Keratinocyte (primary cell): Measurements from ENCODE around the gene VPS13D. TPM values are rescaled to one million over a fixed set of nuclear protein-coding genes. Genes with fewer than 3 reads are reported as not detected.

ENCODE experiments used
- DNase-seq: peaks from one replicate; pipeline ENCODE4 v3.0.0-alpha.2; 2011; ENCODE audit warnings: low read depth, missing footprints, low spot score
- FAIRE-seq: peaks from 2 replicates; lab custom pipeline; 2011; peaks lifted over from hg19 to GRCh38; lab: Jason Lieb, UNC
- H2AFZ ChIP-seq: 2 replicates; pipeline ENCODE4 v1.6.0; 2012; ENCODE audit warnings: low read length, control low read depth, inconsistent platforms; ENCODE audit not compliant: control insufficient read depth
- H3K27ac ChIP-seq: 2 replicates; pipeline ENCODE4 v1.5.1; 2011; ENCODE audit warnings: low read length; ENCODE audit not compliant: control insufficient read depth, insufficient read depth
- H3K27me3 ChIP-seq: 3 replicates; pipeline ENCODE4 v1.6.0; 2011; ENCODE audit warnings: low read length; ENCODE audit not compliant: control insufficient read depth, insufficient read depth; ENCODE audit errors: extremely low read depth
- H3K36me3 ChIP-seq, 2 experiments: 2 replicates in 1 of 2; 3 replicates in 1 of 2; pipeline ENCODE4 v1.5.1; 2011; ENCODE audit warnings: low read length in 2 of 2, mild to moderate bottlenecking in 1 of 2; ENCODE audit not compliant: control insufficient read depth in 2 of 2, insufficient read depth in 2 of 2; ENCODE audit errors: extremely low read depth in 1 of 2
- H3K4me1 ChIP-seq: 3 replicates; pipeline ENCODE4 v1.5.1; 2011; ENCODE audit warnings: low read length; ENCODE audit not compliant: control insufficient read depth, insufficient read depth; ENCODE audit errors: extremely low read depth
- H3K4me2 ChIP-seq: 3 replicates; pipeline ENCODE4 v1.6.0; 2011; ENCODE audit warnings: low read depth, low read length; ENCODE audit not compliant: control insufficient read depth, insufficient read depth; ENCODE audit errors: extremely low read depth
- H3K4me3 ChIP-seq, 3 experiments: fragments of 200-600 bp in 1 of 3; sonication (generic) in 1 of 3; 2 replicates in 2 of 3; 3 replicates in 1 of 3; pipeline ENCODE4 v1.5.1; 2011 to 2016; ENCODE audit warnings: low read length in 3 of 3, mild to moderate bottlenecking in 3 of 3, control low read depth in 2 of 3, inconsistent platforms in 1 of 3, low read depth in 1 of 3, mixed read lengths in 1 of 3, mixed run types in 1 of 3, moderate library complexity in 1 of 3; ENCODE audit not compliant: control insufficient read depth in 2 of 3, insufficient read depth in 2 of 3; ENCODE audit errors: extremely low read depth in 1 of 3
- H3K79me2 ChIP-seq: 2 replicates; pipeline ENCODE4 v1.6.0; 2012; ENCODE audit warnings: low read length; ENCODE audit not compliant: control insufficient read depth, insufficient read depth
- H3K9ac ChIP-seq: 3 replicates; pipeline ENCODE4 v1.6.0; 2011; ENCODE audit warnings: low read length; ENCODE audit not compliant: control insufficient read depth, insufficient read depth; ENCODE audit errors: extremely low read depth
- H3K9me1 ChIP-seq: 3 replicates; pipeline ENCODE4 v1.6.0; 2011; ENCODE audit warnings: low read length; ENCODE audit not compliant: control insufficient read depth, insufficient read depth; ENCODE audit errors: extremely low read depth
- H3K9me3 ChIP-seq: 2 replicates; pipeline ENCODE4 v1.5.1; 2012; ENCODE audit warnings: low read depth, low read length; ENCODE audit not compliant: control insufficient read depth
- H4K20me1 ChIP-seq: 3 replicates; pipeline ENCODE4 v1.6.0; 2011; ENCODE audit warnings: low read length; ENCODE audit not compliant: control insufficient read depth, insufficient read depth; ENCODE audit errors: extremely low read depth
- CTCF ChIP-seq, 3 experiments: IDR thresholded peaks in 1 of 3; conservative IDR thresholded peaks in 1 of 3; optimal IDR thresholded peaks in 1 of 3; 2 replicates in 2 of 3; 3 replicates in 1 of 3; pipeline versions ENCODE3 to v1.5.1; 2011; ENCODE audit warnings: low read length in 3 of 3, mild to moderate bottlenecking in 3 of 3, moderate library complexity in 2 of 3, control low read depth in 1 of 3, inconsistent platforms in 1 of 3; ENCODE audit not compliant: insufficient read depth in 2 of 3; ENCODE audit errors: extremely low read depth in 1 of 3
- EZH2 ChIP-seq: IDR thresholded peaks from one replicate; pipeline ENCODE4 v1.6.1; 2012; ENCODE audit warnings: inconsistent platforms, mild to moderate bottlenecking, low read length, moderate library complexity
- dilution Hi-C: fragments of 300-500 bp; cut with MboI; formaldehyde crosslinking; loops from one replicate; pipeline ENCODE4 v1.7.0; 2020; ENCODE audit warnings: low sequenced_read_pairs; ENCODE audit not compliant: extremely low pct_ligation_motif_present
- polyA plus RNA-seq, 5 experiments: library from polyadenylated mRNA; depleted of rRNA in 3 of 5; stranded (reverse) in 3 of 5; stranded (forward) in 1 of 5; unstranded in 1 of 5; fragments of >200 nt; gene quantifications; 1 replicate in 1 of 5; 2 replicates in 3 of 5; 3 replicates in 1 of 5; pipeline versions ENCODE4 v1.2.1 to v1.2.3, GENCODE V29; 2011 to 2012; ENCODE audit warnings: missing spikeins in 2 of 5, low read depth in 1 of 5, low replicate concordance in 1 of 5

VPS13D gene
- polyA plus RNA-seq, 1 donor (not counting 4 experiments of a cell fraction or from before 2014, with no cell fraction given) = 19.0 TPM

GRCh38 chr1:12375133-12375829 lies 145.5 kb downstream of the VPS13D start:
- TF ChIP-seq EZH2 = no peak
- TF ChIP-seq CTCF (optimal IDR thresholded peaks at IDR 0.05 in 1 of 3, IDR thresholded peaks at IDR 0.05 in 1 of 3, conservative IDR thresholded peaks at IDR 0.05 in 1 of 3; ENCODE audit: extremely low read depth in 1 of 3, insufficient read depth in 2 of 3, low read length in 3 of 3) = no peak
- peaks cover 16 to 21% of the 10 kb centered on the region in 2 experiments for H3K36me3 ChIP-seq
- dilution Hi-C loops = no loop called here
- H3K9me1 ChIP-seq = no peaks in the 10 kb centered on the region
- H3K4me2 ChIP-seq = no peak overlapping the region
- H3K9ac ChIP-seq = no peak overlapping the region
- no peaks in the 10 kb centered on the region for H4K20me1 ChIP-seq
- FAIRE-seq (no peak), DNase-seq (no peak)
- no peak overlapping the region for H2AFZ ChIP-seq
- no peaks in the 10 kb centered on the region for H3K79me2 ChIP-seq
- H3K27me3 ChIP-seq = no peaks in the 10 kb centered on the region
- H3K4me1 ChIP-seq = no peaks in the 10 kb centered on the region
- no peak overlapping the region for H3K27ac ChIP-seq
- no peaks in the 10 kb centered on the region for H3K9me3 ChIP-seq
- H3K4me3 ChIP-seq = no peak overlapping the region

- no peak for DNase-seq
- no peaks in the 10 kb centered on the region for H3K27me3 ChIP-seq
- no peaks in the 10 kb centered on the region for H3K9me1 ChIP-seq
- FAIRE-seq = no peak
- H3K9me3 ChIP-seq = no peaks in the 10 kb centered on the region
- no peaks in the 10 kb centered on the region for H3K4me1 ChIP-seq
- H3K4me2 ChIP-seq = no peak overlapping the region
- TF ChIP-seq CTCF (optimal IDR thresholded peaks at IDR 0.05 in 1 of 3, IDR thresholded peaks at IDR 0.05 in 1 of 3, conservative IDR thresholded peaks at IDR 0.05 in 1 of 3; ENCODE audit: extremely low read depth in 1 of 3, insufficient read depth in 2 of 3, low read length in 3 of 3) (no peak), EZH2 (no peak)
- H2AFZ ChIP-seq = no peak overlapping the region
- dilution Hi-C loops = no loop called here
- no peaks in the 10 kb centered on the region for H4K20me1 ChIP-seq
- no peak overlapping the region for H3K9ac ChIP-seq
- H3K36me3 ChIP-seq = peaks cover 18 to 21% of the 10 kb centered on the region in 2 experiments
- H3K79me2 ChIP-seq = no peaks in the 10 kb centered on the region
- H3K4me3 ChIP-seq = no peak overlapping the region
- no peak overlapping the region for H3K27ac ChIP-seq
These were observed 146.6 kb downstream of the VPS13D start for GRCh38 chr1:12376236-12377045.
